Uterus (tissue), 2 donors: Measurements from ENCODE around the gene STRN3.

Source experiments
- POLR2A ChIP-seq, 2 donors: fragments of 450-650 bp; IDR thresholded peaks; one replicate each; pipeline ENCODE4 v1.6.1; 2016; ENCODE audit warnings: antibody characterized with exemption in 2 of 2, mild to moderate bottlenecking in 1 of 2, moderate library complexity in 1 of 2
- TF ChIP-seq, protein P1 (sequence below), 4 experiments: fragments of 200-600 bp in 2 of 4; fragments of 450-650 bp in 2 of 4; sonication (generic) in 2 of 4; IDR thresholded peaks; one replicate each; pipeline ENCODE4 v1.5.1; 2016 to 2019; ENCODE audit warnings: antibody characterized with exemption in 4 of 4, mild to moderate bottlenecking in 2 of 4, moderate library complexity in 1 of 4

DNA sequence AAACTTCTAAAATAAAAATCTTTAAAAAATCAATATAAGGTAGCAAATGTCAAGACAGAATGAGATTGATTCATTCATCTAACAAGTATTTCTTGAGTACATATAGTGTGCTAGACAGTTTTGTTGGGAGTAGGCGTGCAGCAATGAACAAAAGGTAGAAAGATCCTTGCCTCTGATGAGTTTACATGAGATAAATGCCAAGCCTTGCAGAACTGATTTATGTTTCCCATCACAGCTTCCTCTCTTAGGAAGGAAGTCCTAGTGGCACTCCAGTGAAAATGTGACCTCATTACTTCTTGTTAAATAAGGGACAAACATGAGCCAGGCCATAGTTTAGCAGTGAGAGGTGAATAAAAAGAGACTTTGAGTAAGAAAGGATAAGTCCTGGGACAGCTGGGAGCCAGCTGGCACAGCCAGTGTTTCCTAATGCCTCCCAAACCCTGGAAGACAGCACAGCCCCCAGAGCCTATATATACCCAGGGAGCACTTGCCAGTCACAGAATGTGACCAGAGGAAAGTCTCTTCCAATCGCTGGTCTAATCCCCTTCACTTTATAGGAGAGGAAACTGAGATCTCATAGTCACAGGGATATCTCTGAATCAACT lies 156.5 kb downstream of the STRN3 start:
- TF ChIP-seq, protein P1, sequence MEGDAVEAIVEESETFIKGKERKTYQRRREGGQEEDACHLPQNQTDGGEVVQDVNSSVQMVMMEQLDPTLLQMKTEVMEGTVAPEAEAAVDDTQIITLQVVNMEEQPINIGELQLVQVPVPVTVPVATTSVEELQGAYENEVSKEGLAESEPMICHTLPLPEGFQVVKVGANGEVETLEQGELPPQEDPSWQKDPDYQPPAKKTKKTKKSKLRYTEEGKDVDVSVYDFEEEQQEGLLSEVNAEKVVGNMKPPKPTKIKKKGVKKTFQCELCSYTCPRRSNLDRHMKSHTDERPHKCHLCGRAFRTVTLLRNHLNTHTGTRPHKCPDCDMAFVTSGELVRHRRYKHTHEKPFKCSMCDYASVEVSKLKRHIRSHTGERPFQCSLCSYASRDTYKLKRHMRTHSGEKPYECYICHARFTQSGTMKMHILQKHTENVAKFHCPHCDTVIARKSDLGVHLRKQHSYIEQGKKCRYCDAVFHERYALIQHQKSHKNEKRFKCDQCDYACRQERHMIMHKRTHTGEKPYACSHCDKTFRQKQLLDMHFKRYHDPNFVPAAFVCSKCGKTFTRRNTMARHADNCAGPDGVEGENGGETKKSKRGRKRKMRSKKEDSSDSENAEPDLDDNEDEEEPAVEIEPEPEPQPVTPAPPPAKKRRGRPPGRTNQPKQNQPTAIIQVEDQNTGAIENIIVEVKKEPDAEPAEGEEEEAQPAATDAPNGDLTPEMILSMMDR (IDR thresholded peaks at IDR 0.05) = no peak
- TF ChIP-seq POLR2A (IDR thresholded peaks at IDR 0.05) = no peak
